WERI-Rb-1 (cell line): ENCODE measurements around the gene MTTP.

Experiments
- DNase-seq: peaks from one replicate; pipeline ENCODE4 v3.0.0-alpha.2; 2020
- H3K27ac ChIP-seq: fragments of 250-450 bp; sonication (Bioruptor Pico); 2 replicates; pipeline ENCODE4 v1.5.1; 2020; ENCODE audit warnings: mild to moderate bottlenecking, moderate library complexity
- H3K27me3 ChIP-seq: fragments of 250-450 bp; sonication (Bioruptor Pico); 2 replicates; pipeline ENCODE4 v1.5.1; 2021; ENCODE audit warnings: mild to moderate bottlenecking, low read depth, moderate library complexity; ENCODE audit not compliant: insufficient read depth, severe bottlenecking
- H3K36me3 ChIP-seq: fragments of 250-450 bp; sonication (Bioruptor Pico); 2 replicates; pipeline ENCODE4 v1.5.1; 2020; ENCODE audit warnings: mild to moderate bottlenecking, moderate library complexity
- H3K4me3 ChIP-seq: 2 replicates; pipeline ENCODE4 v1.5.1; 2011; ENCODE audit warnings: low read depth, mild to moderate bottlenecking, control low read depth, low read length
- H3K9me3 ChIP-seq: fragments of 250-450 bp; sonication (Bioruptor Pico); 2 replicates; pipeline ENCODE4 v1.5.1; 2021; ENCODE audit warnings: mild to moderate bottlenecking, moderate library complexity; ENCODE audit not compliant: severe bottlenecking
- CTCF ChIP-seq: IDR thresholded peaks from 2 replicates; pipeline ENCODE4 v1.5.1; 2011; ENCODE audit warnings: low read depth, mild to moderate bottlenecking, control low read depth, inconsistent platforms, low read length

Gene MTTP

GRCh38 chr4:99537674-99538073 lies 37.0 kb upstream of the MTTP start:
- H3K4me3 ChIP-seq = no peak overlapping the region
- no peaks in the 10 kb centered on the region for H3K36me3 ChIP-seq
- H3K9me3 ChIP-seq = peaks cover 3% of the 10 kb centered on the region
- no peak for DNase-seq
- no peaks in the 10 kb centered on the region for H3K27me3 ChIP-seq
- no peak for TF ChIP-seq CTCF
- no peak overlapping the region for H3K27ac ChIP-seq

GRCh38 chr4:99540277-99540939 lies 34.2 kb upstream of the MTTP start:
- Histone ChIP-seq H3K27ac (no peak overlapping the region), H3K9me3 (peaks cover 6% of the 10 kb centered on the region), H3K36me3 (no peaks in the 10 kb centered on the region), H3K27me3 (no peaks in the 10 kb centered on the region), H3K4me3 (no peak overlapping the region)
- no peak for DNase-seq
- TF ChIP-seq CTCF = no peak

- no peak for TF ChIP-seq CTCF
Observed at GRCh38 chr4:99552872-99553271, 21.8 kb upstream of the MTTP start.

GRCh38 chr4:99563310-99564186 lies 11.1 kb upstream of the MTTP start, which contains the start of gene TRMT10A:
TSS of gene TRMT10A (minus strand) at chr4:99564039. CDS start at chr4:99559338, 4,701 bp downstream.
- TF ChIP-seq CTCF = peak; percentile 21; the same call in 1 of the 2 replicates
- Histone ChIP-seq H3K4me3 (peak within 1 kb of the TSS; percentile 78), H3K27ac (peak within 1 kb of the TSS; percentile 94)

More at GRCh38 chr4:99552872-99553271, 21.8 kb upstream of the MTTP start:
- Histone ChIP-seq H3K4me3 (no peak overlapping the region), H3K27me3 (no peaks in the 10 kb centered on the region), H3K9me3 (no peaks in the 10 kb centered on the region), H3K27ac (no peak overlapping the region), H3K36me3 (no peaks in the 10 kb centered on the region)
- no peak for DNase-seq

GRCh38 chr4:99564921-99565320 lies 9.7 kb upstream of the MTTP start:
- no peak for TF ChIP-seq CTCF
- Histone ChIP-seq H3K27me3 (no peaks in the 10 kb centered on the region), H3K36me3 (no peaks in the 10 kb centered on the region), H3K9me3 (no peaks in the 10 kb centered on the region), H3K4me3 (no peak overlapping the region), H3K27ac (no peak overlapping the region; the same call in 1 of the 2 replicates)
- DNase-seq = peak; percentile 21

More at GRCh38 chr4:99563310-99564186, 11.1 kb upstream of the MTTP start, which contains the start of gene TRMT10A:
- Histone ChIP-seq H3K36me3 (no peaks in the 10 kb centered on the region), H3K27me3 (no peaks in the 10 kb centered on the region), H3K9me3 (no peaks in the 10 kb centered on the region)
- peak; percentile 99 for DNase-seq
